Esophagus squamous epithelium (tissue), 4 donors: ENCODE results near the gene HNRNPC.

Experiments
- CTCF ChIP-seq, 6 experiments: fragments of 450-650 bp in 4 of 6; fragments of 200-600 bp in 2 of 6; sonication (generic) in 2 of 6; IDR thresholded peaks; one replicate each; pipeline ENCODE4 v1.5.1; 2016 to 2019; ENCODE audit warnings: antibody characterized with exemption in 6 of 6, mild to moderate bottlenecking in 4 of 6, moderate library complexity in 4 of 6
- POLR2A ChIP-seq, 4 donors: fragments of 450-650 bp; IDR thresholded peaks; one replicate each; pipeline ENCODE4 v1.6.1; 2017; ENCODE audit warnings: antibody characterized with exemption in 4 of 4, mild to moderate bottlenecking in 4 of 4, moderate library complexity in 3 of 4

GRCh38 chr14:21197418-21198205, 71.6 kb downstream of the HNRNPC start:
- TF ChIP-seq CTCF (IDR thresholded peaks at IDR 0.05) (no peak), POLR2A (IDR thresholded peaks at IDR 0.05) (no peak)
